Measurements from ENCODE around the gene CFAP221.

The CFAP221 gene

GRCh38 chr2:119645173-119645855 is 101.1 kb downstream of the CFAP221 start:
- no peak for DNase-seq (ENCODE audit: low spot score)

DNA sequence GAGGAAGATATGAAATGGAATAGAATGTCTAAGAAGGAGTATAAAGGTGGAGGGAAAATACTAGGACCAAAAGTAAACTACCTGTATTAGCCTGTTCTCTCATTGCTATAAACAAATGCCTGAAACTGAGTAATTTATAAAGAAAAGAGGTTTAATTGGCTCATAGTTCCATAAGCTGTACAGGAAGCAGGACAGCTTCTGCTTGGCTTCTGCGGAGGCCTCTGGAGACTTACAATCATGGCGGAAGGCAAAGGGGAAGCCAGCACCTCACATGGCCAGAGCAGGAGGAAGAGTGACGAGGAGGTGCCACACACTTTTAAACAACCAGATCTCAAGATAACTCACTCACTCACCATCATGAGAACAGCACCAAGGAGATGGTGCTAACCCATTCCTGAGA is 101.9 kb downstream of the CFAP221 start:
- DNase-seq (ENCODE audit: low spot score), result no peak

- DNase-seq (ENCODE audit: low spot score), result no peak
Observed at GRCh38 chr2:119647440-119648169, 103.4 kb downstream of the CFAP221 start.

GRCh38 chr2:119649364-119649917 is 105.2 kb downstream of the CFAP221 start:
- no peak for DNase-seq (ENCODE audit: low spot score)

DNA sequence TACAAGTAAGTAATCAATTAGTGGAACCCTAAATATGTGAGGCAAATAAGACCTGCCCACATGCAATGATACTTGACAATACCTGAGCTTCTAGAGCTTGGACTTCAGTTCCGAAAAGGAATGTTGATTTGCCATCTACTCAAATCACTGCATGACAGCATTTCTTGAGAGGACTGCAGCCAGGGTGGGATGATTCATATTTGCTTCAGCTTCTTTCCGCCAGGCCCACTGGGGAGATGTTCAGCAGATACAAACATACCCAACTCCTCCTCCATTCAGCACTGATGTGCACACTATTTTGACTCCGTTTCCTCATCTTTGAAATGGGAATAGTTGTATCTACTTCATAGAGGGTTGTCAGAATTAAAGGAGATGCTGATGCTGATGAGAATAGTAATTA is 106.0 kb downstream of the CFAP221 start:
- DNase-seq (ENCODE audit: low spot score), result no peak

- peak; percentile 32 for DNase-seq (ENCODE audit: low spot score)
Observed at GRCh38 chr2:119650846-119651370, 106.7 kb downstream of the CFAP221 start.

GRCh38 chr2:119657466-119658145 is 113.4 kb downstream of the CFAP221 start:
- no peak for DNase-seq (ENCODE audit: low spot score)

GRCh38 chr2:119659601-119660342 is 115.5 kb downstream of the CFAP221 start:
- DNase-seq (ENCODE audit: low spot score), result peak; percentile 67

DNA sequence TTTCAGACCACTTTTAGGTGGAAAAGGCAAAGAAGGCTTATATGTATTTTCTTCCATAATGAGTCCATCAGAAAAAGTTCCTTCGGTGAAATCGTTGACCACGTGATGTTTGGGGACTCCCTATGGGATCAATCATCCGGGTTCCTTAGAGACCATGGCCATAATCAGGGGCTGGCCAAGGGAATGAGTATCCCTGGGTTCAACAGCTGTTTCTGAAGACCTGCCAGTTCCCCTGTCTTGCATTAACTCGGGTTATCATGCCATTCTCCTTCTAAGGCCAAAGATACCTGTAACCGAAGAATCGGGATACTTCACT is 116.1 kb downstream of the CFAP221 start:
- no peak for DNase-seq (ENCODE audit: low spot score)

GRCh38 chr2:119662297-119662696 is 118.0 kb downstream of the CFAP221 start:
- DNase-seq (ENCODE audit: low spot score), result no peak

DNA sequence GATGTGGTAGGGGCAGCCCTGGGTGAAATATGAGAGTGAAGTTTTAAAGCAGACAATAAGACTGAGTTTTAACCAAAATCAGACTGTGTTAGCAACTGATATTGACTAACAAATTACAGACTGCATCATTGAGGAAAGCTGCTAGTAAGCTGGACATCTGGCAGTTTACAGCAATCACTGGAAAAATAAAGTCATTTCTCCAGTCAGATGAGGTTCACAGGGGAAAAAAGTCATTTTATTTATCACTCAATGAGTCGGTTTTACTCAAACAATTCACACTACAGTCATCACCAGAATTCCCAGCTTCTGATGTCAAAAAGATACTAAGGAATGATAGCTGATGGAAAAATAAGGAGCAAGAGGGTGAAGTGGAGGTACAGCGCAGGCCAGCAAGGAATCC is 124.3 kb downstream of the CFAP221 start:
- no peak for DNase-seq (ENCODE audit: low spot score)

DNA sequence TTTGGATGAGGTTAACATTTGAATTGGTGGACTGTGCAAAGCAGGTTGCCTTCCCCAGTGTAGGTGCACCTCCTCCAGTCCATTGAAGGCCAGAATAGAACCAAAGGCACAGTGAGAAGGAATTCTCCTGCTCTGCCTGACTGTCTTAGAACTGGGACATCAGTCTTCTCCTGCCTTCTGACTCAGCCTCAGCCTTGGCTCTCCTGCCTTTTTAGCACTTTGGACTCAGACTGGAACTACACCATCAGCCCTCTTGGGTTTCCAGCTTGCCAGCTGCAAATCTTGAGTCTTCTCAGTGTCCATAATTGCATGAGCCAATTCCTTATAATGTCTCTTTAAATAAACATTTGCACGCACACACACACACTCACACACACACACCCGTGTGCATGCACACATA is 126.8 kb downstream of the CFAP221 start:
- no peak for DNase-seq (ENCODE audit: low spot score)

DNA sequence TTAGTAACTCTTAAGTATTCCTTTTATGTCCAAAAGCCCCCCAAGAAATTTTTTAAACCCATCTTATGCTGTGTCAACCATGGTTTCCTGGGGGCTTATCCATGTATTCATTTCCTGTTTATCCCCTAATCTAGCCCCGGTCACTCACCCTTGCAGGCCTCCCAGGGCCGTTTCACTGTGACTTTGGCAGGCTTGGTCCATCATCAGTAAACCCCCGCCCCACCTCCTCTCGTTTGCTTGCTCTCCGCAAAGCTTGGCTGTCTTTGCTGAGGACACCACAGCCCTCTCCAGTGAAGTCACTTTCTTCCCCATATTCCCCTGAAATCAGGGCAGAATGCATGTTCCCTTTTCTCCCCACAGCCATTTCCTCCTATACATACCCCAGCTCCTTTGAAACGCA is 127.5 kb downstream of the CFAP221 start:
- DNase-seq (ENCODE audit: low spot score), result no peak

DNA sequence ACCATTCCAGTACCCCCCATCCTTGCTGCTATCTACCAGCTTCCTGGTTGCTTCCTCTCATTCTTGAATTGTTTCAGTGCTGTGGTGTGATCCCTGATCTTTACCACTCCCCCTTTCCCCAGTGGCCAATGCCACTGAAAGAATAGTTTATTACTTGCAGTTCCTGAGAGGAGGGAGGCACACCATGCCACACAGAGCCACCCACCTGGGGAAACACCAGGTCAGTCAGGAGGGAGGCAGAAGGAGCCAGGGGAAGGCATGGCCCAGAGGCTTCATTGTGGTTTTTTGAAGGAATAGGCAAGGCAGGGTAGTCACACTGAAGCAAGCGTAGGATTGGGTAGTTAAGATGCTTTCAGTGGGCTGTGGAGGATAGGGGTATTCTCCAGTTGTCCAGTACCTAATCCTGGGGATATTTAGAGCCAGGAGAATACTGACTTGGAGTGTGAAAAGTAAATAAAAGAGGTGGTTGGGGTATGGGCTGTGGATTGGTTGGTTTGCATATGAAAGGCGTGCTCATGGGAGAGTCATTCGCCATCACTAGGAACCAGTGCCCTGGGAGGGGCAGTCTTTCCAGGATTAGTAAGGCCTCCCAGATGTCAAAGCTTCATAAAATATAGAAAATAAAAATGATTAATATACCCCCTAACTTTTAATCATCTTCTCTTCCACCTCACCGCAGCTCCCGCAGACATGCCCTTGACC is 128.1 kb downstream of the CFAP221 start:
- DNase-seq (ENCODE audit: low spot score), result no peak

- no peak for DNase-seq (ENCODE audit: low spot score)
Observed at GRCh38 chr2:119673796-119674195, 129.5 kb downstream of the CFAP221 start.

DNA sequence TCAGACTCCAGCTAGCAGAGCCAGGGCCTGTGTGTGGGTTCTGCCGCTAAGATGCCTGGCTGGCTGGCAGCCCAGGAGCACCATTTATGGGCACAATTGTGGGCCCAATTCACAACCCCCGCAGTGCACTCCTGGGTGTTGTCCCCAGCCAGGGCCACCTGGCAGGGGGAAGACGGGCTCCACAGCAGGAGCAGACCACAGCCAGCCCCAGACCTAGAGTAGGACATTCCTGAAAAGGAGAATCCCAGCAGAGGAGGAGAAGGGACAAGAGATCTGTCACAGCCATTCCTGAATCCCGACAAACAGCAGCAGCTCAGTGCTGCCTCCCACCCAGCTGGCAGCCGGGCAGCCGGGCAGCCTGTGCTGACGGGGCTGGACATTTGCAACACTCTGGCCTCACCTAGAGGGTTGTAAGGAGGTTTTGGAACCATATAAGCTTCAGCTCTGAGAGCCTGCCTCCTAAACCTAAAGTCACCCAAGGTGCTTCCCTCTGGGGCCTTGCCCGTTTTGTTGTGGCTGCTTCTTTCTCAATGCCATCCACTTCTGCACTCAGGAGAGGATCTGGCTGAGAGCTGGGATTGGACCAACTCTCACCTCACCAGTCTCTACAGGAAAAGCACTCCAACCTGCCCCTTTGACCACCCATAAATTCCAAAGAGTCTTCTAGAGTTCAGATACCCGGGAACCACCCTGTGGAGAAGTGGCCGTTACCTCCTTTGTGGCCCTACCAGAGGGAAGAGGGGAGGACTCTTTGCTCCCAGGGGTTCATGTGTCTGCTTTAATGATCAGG is 130.7 kb downstream of the CFAP221 start:
- no peak for DNase-seq (ENCODE audit: low spot score)

DNA sequence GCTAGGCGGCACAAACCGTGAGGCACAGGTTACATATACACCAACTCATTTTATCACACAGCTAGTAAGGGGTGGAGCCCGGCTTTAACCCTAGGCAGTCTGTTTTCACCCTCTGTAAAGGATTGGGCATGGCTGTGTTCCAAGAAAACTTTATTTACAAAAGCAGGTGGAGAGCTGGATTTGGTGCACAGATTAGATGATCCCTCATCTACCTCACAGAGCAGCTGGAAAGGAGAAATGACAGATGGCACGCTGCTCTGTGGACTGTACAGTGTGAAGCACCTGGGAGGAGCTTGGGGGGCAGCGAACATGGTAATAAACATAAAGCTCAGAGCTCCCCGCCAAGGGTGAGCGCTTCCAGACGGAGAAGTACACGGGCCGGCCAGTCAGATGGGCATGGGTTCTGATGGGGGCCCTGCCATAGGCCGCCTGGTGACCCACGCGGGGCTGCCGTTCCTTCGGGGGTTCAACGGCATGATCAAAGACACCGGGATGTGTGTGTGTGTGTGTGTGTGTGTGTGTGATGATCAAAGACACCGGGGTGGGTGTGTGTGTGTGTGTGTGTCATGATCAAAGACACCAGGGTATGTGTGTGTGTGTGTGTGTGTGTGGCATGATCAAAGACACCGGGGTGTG is 133.9 kb downstream of the CFAP221 start:
- no peak for DNase-seq (ENCODE audit: low spot score)

DNA sequence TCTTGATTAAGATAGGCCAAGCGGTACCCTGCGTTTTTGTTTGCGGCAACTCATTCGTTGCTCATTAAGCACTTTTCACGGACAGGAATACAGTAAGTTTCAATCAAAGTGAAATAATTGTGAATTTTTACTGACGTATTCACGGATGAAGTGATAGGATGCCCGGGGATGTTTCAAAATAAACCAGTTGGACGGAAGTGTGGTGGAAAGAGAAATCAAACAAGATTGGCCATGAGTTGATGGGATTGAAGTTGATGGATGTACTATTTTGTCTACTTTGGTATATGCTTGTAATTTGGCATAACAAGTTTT is 135.2 kb downstream of the CFAP221 start:
- no peak for DNase-seq (ENCODE audit: low spot score)

GRCh38 chr2:119679846-119680245 is 135.6 kb downstream of the CFAP221 start:
- no peak for DNase-seq (ENCODE audit: low spot score)

DNA sequence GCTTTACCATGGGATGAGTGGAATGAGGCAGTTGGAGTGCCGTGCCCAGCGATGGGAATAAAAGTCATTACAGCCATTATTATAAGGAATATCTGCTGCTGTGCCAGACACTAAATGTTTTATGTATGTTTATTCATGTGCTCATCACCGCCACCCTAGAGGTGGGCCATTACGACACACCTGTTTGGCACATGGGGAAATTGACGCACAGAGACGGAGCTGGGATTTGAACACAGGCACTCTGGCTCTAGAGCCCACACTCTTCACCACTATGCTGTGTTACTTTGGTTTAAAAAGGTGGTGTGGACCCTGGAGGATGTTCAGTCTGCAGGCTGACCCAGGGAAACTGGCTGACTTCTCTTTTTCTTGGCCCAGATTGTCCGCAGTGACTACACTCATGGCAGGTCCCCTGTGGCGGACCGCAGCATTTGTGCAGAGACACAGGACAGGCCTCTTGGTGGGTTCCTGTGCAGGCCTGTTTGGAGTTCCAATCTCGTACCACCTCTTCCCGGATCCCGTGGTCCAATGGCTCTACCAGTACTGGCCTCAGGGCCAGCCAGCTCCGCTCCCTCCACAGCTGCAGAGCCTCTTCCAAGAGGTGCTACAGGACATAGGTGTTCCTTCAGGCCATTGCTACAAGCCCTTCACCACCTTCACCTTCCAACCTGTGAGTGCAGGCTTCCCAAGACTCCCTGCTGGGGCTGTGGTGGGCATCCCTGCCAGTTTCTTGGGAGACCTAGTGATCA is 136.4 kb downstream of the CFAP221 start:
- no peak for DNase-seq (ENCODE audit: low spot score)

All from AG20443 (cell line).